CD4-positive, alpha-beta T cell (primary cell): ENCODE data around the gene FAM83B. TPM values are rescaled to one million over a fixed set of nuclear protein-coding genes. Genes with fewer than 3 reads are reported as not detected.

Source experiments
- ATAC-seq: fragments of 200-7000 bp; cut with Tn5 transposase; one replicate; pipeline ENCODE4 v1.10.0; 2022; ENCODE audit warnings: mild to moderate bottlenecking; ENCODE audit not compliant: poor library complexity
- CTCF ChIA-PET: fragments of 350-600 bp; sonication (Branson Sonifier 250); formaldehyde crosslinking; loops from one replicate; lab custom pipeline; 2021; ENCODE audit warnings: antibody characterized with exemption, inconsistent platforms; lab: Charles Lee
- POLR2A ChIA-PET: fragments of 350-600 bp; sonication (Branson Sonifier 250); formaldehyde crosslinking; loops from one replicate; lab custom pipeline; 2021; ENCODE audit warnings: antibody characterized with exemption, inconsistent platforms; lab: Charles Lee
- DNase-seq, 14 experiments: peaks; one replicate each; pipeline ENCODE4 v3.0.0-alpha.2; 2013 to 2020; ENCODE audit warnings: mixed read lengths in 2 of 14
- H3K27ac ChIP-seq, 2 donors: one replicate each; pipeline versions ENCODE4 v1.5.1 to v1.7.0; 2013; ENCODE audit warnings: low read length in 2 of 2, low read depth in 1 of 2, mild to moderate bottlenecking in 1 of 2
- H3K27me3 ChIP-seq, 2 experiments: 1 replicate in 1 of 2; 2 replicates in 1 of 2; pipeline versions ENCODE4 v1.6.1 to v1.7.0; 2013; ENCODE audit warnings: low read length in 2 of 2, control low read depth in 1 of 2, mild to moderate bottlenecking in 1 of 2, moderate library complexity in 1 of 2; ENCODE audit not compliant: insufficient read depth in 2 of 2, control insufficient read depth in 1 of 2
- H3K36me3 ChIP-seq: one replicate; pipeline ENCODE4 v1.6.1; 2013; ENCODE audit warnings: low read length, control low read depth; ENCODE audit not compliant: insufficient read depth
- H3K4me1 ChIP-seq: one replicate; pipeline ENCODE4 v1.6.1; 2013; ENCODE audit warnings: low read length, control low read depth; ENCODE audit not compliant: insufficient read depth
- H3K4me3 ChIP-seq: one replicate; pipeline ENCODE4 v1.5.1; 2013; ENCODE audit warnings: mild to moderate bottlenecking, low read length, moderate library complexity
- H3K9me3 ChIP-seq, 2 experiments: 1 replicate in 1 of 2; 2 replicates in 1 of 2; pipeline versions ENCODE4 v1.6.1 to v1.7.0; 2013; ENCODE audit warnings: low read length in 2 of 2, mild to moderate bottlenecking in 2 of 2, control low read depth in 1 of 2, moderate library complexity in 1 of 2; ENCODE audit not compliant: control insufficient read depth in 1 of 2, insufficient read depth in 1 of 2
- H3K27ac Mint-ChIP-seq: one replicate; pipeline ENCODE4 v1.8.0; 2020; ENCODE audit warnings: mixed read lengths
- H3K27me3 Mint-ChIP-seq: one replicate; pipeline ENCODE4 v1.8.0; 2021; ENCODE audit warnings: mixed read lengths
- H3K36me3 Mint-ChIP-seq: one replicate; pipeline ENCODE4 v1.8.0; 2021; ENCODE audit warnings: low read depth, mixed read lengths
- H3K4me1 Mint-ChIP-seq: one replicate; pipeline ENCODE4 v1.8.0; 2021; ENCODE audit warnings: low read depth, mixed read lengths
- H3K4me3 Mint-ChIP-seq: one replicate; pipeline ENCODE4 v1.8.0; 2020; ENCODE audit warnings: mild to moderate bottlenecking, mixed read lengths
- H3K9me3 Mint-ChIP-seq: one replicate; pipeline ENCODE4 v1.8.0; 2020; ENCODE audit warnings: mixed read lengths
- CTCF ChIP-seq: fragments of 200-600 bp; IDR thresholded peaks from one replicate; pipeline ENCODE4 v1.8.0; 2022; ENCODE audit warnings: antibody characterized with exemption, mild to moderate bottlenecking
- intact Hi-C, 2 experiments: fragments of 100-400 bp; cut with DNase I in 1 of 2; cut with micrococcal nuclease in 1 of 2; formaldehyde crosslinking; loops; one replicate each; pipeline versions ENCODE4 v1.15.1 to v1.9.0; 2023 to 2025; cut with DNase I, micrococcal nuclease
- total RNA-seq, 174 experiments: library from RNA in 2 of 174; stranded (reverse) in 2 of 174; gene quantifications; one replicate each; pipeline ENCODE4 v1.2.3 and lab custom pipeline; 2021 to 2026

FAM83B gene
- total RNA-seq, 2 experiments from 2014 or later, result not detected

DNA sequence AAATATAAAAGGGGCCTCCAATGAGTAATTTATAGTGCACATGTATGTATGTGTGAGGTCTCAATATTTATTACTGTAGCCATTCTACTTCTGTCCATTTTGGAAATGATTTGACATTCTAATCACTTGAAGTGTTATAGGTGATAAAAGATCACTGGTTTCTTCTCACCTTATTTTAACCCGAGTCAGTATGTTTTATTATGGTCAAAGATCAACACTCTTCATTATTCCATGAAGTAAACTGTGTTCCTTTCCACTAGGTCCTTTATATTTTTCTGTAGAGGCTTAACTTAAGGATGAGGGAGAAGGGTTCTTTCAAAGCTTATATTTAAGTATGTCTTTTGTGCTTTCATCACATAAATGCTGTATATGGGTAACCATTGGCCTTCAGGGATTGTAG lies 47.2 kb downstream of the FAM83B start:
- Mint-ChIP-seq H3K9me3 (peaks cover 6% of the 10 kb centered on the region), H3K4me1 (no peaks in the 10 kb centered on the region), H3K4me3 (no peak overlapping the region), H3K27me3 (no peaks in the 10 kb centered on the region), H3K36me3 (no peaks in the 10 kb centered on the region), H3K27ac (no peak overlapping the region)
- Histone ChIP-seq H3K27me3 (no peaks in the 10 kb centered on the region), H3K27ac (no peak overlapping the region), H3K36me3 (no peaks in the 10 kb centered on the region), H3K4me3 (no peak overlapping the region), H3K9me3 (no peaks in the 10 kb centered on the region), H3K4me1 (no peaks in the 10 kb centered on the region)
- DNase-seq (no peak), ATAC-seq (no peak)
- no peak for TF ChIP-seq CTCF
- ChIA-PET CTCF (no interaction called here), POLR2A (no interaction called here)
- intact Hi-C loops, result no loop called here

GRCh38 chr6:54896302-54896701 lies 49.7 kb downstream of the FAM83B start:
- no peak for DNase-seq
- Histone ChIP-seq H3K9me3 (no peaks in the 10 kb centered on the region), H3K27me3 (no peaks in the 10 kb centered on the region), H3K4me3 (no peak overlapping the region), H3K4me1 (no peaks in the 10 kb centered on the region), H3K27ac (no peak overlapping the region), H3K36me3 (no peaks in the 10 kb centered on the region)
- intact Hi-C loops, result no loop called here
- H3K36me3 Mint-ChIP-seq, result no peaks in the 10 kb centered on the region
- no peak overlapping the region for H3K27ac Mint-ChIP-seq
- ChIA-PET POLR2A (no interaction called here), CTCF (no interaction called here)
- no peak for TF ChIP-seq CTCF
- no peak for ATAC-seq
- H3K9me3 Mint-ChIP-seq, result peaks cover 4% of the 10 kb centered on the region
- H3K4me3 Mint-ChIP-seq, result no peak overlapping the region
- H3K4me1 Mint-ChIP-seq, result no peaks in the 10 kb centered on the region
- no peaks in the 10 kb centered on the region for H3K27me3 Mint-ChIP-seq

DNA sequence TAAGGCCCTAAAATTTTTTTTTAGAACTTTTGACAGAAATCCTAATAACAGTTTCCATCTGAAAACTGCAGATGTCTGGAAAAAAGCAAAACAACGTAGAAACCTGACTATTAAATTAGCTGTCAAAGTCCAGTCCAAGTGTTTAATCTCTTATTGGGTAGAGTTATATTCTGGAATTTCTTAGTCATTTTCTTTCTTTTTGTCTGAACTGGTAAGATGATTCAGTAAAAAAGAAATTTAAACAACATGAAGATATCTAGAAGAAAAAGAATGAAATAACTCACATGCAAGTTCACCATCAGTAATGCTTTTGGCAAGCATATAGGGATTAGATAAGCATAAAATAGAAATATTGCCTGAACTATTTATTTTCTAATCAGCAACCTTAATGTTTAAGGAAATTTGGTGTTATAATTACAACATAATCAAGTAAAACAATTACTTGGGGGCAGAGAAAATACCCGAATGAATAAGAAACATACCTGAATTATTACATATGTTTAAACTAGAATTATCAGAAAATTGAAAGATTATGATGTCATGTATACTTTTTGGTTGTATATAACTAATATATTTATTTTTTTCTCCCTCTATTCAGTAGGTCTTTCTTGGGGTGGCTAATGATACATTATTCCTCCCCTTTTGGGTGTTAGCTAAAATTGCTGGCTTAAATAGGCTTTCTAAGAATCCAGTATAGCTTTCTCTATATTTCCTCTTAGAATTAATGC lies 51.1 kb downstream of the FAM83B start:
- Histone ChIP-seq H3K4me3 (no peak overlapping the region), H3K4me1 (no peaks in the 10 kb centered on the region), H3K27me3 (no peaks in the 10 kb centered on the region), H3K9me3 (no peaks in the 10 kb centered on the region), H3K36me3 (no peaks in the 10 kb centered on the region), H3K27ac (no peak overlapping the region)
- POLR2A ChIA-PET, result no interaction called here
- H3K27ac Mint-ChIP-seq, result no peak overlapping the region
- CTCF ChIA-PET, result interaction anchor here (0.6 kb wide), 1 partner anchor 10 kb away, joined by 3 read pairs; no protein-coding TSS in a partner anchor
- H3K4me1 Mint-ChIP-seq, result no peaks in the 10 kb centered on the region
- H3K4me3 Mint-ChIP-seq, result no peak overlapping the region
- intact Hi-C loops, result no loop called here
- no peaks in the 10 kb centered on the region for H3K36me3 Mint-ChIP-seq
- DNase-seq, result no peak
- TF ChIP-seq CTCF, result no peak
- H3K27me3 Mint-ChIP-seq, result no peaks in the 10 kb centered on the region
- peaks cover 4% of the 10 kb centered on the region for H3K9me3 Mint-ChIP-seq
- ATAC-seq, result no peak
